HG02885 (cell line): Measurements from ENCODE around the gene TMEM255B.
"Not testable (repeated sequence)": the region's sequence is repeated elsewhere in the genome, so short reads cannot be mapped to it uniquely, and the experiment has no call there.

Experiments
- ATAC-seq: cut with Tn5 transposase; IDR thresholded peaks from one replicate; pipeline ENCODE4 v1.9.1; 2021; ENCODE audit warnings: mild to moderate bottlenecking; ENCODE audit not compliant: unreplicated experiment, poor library complexity

Gene TMEM255B

GRCh38 chr13:113813749-113814434 lies 54.9 kb downstream of the TMEM255B start:
- no peak for ATAC-seq

DNA sequence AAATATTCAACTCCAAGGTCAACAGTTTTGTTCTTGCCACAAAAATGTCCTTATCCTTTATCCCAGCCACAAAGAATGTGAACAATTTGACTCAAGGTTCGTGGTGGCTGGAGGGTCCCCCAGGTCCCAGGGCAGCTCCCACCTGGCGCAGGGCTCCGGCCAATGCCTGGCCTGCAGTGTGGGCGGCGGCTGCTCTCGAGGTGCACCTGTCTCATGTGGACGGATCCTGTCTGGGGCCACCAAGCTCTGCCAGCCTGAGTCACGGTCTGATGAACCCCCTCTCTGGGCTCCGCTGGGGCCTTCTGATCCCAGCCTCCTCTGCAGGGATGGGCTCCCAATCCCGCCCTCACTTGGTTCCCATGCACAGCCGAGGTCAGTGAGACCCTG lies 55.4 kb downstream of the TMEM255B start:
- no peak for ATAC-seq

DNA sequence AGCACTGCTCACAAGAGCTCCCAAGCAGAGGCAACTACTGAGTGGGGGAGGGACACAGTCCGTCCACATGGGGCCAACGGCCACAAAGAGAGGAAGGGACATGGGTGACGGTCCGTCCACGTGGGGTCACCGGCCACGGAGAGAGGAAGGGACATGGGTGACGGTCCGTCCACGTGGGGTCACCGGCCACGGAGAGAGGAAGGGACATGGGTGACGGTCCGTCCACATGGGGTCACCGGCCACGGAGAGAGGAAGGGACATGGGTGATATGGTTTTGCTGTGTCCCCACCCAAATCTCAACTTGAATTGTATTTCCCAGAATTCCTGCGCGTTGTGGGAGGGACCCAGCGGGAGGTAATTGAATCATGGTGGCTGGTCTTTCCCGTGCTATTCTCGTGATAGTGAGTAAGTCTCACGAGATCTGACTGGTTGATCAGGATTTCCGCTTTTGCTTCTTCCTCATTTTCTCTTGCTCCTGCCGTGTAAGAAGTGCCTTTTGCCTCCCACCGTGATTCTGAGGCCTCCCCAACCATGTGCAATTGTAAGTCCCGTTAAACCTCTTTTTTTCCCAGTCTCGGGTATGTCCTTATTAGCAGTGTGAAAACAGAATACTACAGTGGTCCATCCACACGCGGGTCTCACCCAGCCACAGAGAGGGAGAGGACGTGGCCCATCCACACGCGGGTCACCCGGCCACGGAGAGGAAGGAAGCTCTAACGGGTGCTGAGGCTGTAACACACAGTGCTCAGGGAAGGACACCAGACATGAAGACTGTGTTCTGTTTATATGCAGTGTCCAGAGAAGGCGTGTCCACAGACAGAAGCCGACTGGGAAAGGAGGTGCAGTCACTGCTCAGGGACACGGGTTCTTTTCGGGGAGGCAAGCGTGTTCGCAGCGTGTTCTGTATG lies 56.4 kb downstream of the TMEM255B start:
- no peak for ATAC-seq

DNA sequence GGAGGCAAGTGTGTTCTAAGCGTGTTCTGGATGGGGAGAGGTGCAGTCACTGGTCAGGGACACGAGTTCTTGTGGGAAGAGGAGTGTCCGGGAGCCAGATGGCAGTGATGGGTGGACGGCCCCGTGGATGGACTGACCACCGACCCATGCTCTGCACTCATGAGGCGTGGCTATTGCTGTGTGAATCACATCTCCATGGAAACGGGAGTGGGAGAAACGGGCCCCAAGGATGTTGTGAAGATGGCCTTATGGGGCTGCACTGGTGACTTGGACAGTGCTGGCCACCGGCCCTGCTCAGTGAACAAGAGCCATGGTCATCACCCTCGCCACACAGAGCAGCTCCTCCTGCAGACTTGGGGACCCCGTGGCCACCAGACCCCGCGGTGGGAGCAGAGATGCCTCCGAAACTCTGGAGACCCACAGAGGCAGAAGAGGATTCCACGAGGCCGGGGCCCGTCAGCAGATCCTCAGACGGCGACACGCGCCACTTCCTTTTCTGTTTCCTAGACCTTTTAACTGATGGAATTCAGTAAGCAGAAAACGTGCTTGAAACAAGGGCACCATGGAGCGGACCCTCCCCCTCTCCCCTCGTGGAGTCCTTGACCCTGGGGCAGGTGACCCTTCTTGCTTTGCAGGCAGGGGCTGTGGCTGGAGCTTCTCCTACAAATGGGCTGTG lies 57.4 kb downstream of the TMEM255B start:
- peak; percentile 12 for ATAC-seq

DNA sequence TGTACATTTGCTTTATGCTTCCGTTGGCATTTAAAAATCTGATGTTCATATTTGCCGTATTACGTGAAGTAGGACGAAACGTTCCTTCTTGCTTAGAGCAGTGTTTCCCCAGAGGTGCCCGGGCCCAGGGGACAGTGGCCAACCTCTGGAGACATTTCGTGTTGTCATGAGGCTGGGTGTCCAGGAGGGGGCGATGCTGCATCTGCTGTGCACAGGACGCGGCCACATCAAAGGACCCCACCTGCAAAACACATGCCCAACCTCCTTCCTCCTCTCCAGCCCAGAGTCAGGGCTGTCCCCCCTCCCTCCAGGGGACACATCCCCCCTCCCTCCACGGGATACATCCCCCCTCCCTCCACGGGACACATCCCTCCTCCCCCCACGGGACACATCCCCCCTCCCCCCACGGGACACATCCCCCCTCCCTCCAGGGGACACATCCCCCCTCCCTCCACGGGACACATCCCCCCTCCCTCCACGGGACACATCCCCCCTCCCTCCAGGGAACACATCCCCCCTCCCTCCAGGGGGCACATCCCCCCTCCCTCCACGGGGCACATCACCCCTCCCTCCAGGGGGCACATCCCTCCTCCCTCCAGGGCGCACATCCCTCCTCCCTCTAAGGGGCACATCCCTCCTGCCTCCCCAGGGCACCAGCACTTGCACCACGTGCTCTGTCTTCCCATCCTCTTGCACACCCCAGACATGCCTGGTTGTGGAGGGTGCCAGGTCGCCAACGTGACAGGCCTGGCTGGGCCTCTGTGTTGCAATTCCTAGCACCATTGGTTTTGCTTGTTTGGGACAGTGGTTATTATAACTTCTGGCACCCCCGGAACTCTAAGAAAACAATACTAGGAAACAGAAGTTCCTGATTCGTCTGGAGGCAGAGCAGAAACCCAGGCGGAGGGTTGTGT lies 58.2 kb downstream of the TMEM255B start:
- peak; percentile 73 for ATAC-seq

- no peak for ATAC-seq
These were observed 59.0 kb downstream of the TMEM255B start for GRCh38 chr13:113817860-113818691.

GRCh38 chr13:113818700-113819295 lies 59.8 kb downstream of the TMEM255B start:
- ATAC-seq = no peak

DNA sequence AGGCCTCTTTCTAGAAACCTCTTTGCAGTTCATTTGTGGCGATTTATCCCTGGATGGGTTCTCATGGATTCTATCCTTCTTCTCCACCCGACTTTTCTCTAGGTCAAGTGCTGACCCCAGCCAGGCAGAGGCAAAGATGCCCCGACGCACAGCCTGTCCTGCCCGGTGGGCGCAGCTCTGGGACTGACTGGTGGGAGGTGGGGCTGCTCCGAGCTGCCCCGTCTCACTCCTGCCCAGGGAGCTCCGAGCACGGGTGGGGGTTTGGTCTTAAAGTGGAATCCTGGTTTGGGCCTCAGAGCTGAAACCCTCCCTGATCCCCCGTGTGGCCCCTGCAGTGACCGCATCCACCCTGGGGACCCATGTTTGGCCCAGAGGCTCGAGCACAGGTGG lies 60.3 kb downstream of the TMEM255B start:
- ATAC-seq = no peak

GRCh38 chr13:113819731-113820715 lies 61.0 kb downstream of the TMEM255B start:
- ATAC-seq = no peak

DNA sequence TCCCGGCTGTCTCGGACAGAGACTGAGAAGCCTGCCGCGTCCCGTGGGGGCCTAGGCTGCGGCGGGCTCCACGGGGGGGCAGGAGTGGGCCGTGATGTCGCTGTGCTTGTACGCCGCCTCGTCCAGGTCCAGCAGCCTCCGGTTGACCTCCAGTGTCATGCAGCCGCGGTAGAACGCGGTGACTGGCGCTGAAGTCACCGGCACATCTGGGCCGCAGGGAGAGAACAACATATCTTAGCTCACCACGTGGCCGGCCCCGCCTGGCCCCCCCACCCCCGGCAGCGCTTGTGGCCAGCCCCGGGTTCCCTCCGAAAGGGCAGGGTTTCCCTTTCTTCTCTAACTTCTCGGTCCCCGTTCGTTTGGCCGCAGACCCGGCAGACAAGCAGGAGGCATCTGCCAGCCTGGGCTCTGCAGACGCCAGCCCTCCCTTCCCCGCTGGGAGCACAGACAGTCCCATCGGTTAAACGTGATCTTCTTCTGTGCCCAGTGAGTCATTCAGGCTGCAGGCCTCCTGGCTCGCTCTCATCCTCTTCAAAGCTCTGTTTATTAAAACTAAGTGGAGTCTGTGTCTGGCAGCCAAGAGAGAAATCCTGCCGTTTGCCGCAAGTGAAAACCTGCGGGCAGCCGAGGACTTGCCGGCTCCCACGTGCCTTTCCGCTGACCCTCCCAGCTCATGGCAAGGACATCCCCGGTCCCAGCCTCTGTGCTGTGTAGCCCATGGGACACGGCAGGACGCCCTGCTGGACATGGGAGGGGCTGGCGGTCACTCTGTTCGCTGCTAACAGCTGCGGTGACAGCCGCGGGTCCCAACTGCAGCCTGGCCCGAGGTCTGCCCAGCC lies 62.0 kb downstream of the TMEM255B start:
- no peak for ATAC-seq

DNA sequence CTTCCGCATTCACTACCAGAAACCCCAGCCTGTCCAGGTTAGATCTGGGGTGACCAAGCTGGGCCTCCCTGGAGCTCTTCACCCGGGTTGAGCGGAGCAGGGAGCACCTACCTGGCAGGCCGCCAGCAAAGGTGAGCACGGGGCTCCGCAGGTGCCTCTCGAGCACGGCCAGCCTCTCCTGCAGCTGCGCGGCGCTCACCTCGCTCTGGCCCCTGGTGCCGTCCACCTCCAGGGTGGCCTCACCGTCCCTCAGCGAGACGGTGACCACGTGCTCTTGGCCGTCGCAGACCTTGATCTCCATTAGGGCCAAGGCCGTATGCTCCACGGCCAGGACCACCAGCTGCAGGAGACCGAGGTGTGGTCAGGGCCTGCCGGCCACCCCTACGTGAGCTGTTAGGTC lies 62.8 kb downstream of the TMEM255B start:
- no peak for ATAC-seq

DNA sequence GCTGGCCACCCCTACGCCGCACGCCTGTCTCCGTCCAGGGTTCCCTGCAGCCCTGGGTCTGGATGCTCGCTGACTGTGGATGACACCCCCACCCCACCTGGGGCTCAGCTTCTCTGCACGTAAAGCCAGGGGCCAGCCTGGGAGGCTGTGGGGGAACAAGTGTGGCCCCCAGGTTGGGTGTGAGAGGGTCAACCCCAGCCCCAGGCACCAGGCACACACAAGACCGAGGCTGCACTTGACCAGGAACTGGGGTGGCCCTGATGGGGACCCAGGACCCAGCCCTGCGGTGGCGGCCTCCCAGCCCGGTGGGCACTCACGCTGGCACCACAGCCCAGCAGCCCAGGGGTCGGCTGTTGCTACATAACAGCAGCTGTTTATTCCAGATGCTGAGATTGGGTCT lies 63.2 kb downstream of the TMEM255B start:
- ATAC-seq = no peak

DNA sequence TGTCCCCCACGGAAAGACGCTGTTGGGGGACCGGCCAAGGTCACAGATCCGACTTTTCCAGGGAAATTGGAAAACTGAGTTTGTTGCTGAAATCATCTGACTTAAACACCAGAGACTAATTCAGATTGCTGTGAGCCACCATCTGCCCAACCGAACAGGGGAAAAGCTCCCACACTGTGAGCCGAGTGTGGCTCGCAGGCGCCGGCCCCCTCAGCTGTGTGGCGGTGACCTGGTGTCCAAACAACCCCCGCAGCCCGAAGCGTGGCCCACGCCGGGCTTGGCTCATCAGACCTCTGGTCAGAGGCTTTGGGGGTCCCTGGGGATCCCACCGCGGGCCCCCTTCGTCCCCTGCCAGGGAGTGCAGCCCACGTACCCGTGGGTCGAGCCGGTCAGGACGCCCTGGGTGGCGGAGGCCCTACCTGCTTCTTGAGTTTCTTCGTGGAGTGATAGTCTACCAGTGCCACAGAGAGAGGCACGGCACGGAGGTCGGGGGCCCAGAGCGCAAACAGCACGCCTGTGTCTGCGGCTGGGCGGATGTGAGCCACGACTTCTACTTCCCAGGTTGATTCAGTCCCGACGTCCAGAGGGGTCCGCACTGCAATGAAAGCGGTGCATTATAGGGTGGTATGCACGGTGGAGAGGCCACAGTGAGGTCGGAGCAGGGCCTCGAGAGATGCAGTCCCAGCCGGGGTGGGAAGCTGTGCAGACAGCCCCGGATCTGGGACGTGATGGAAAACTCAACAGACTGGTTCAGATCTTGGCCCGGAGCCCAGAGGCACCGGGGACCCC lies 64.1 kb downstream of the TMEM255B start:
- no peak for ATAC-seq

GRCh38 chr13:113823771-113824170 lies 64.7 kb downstream of the TMEM255B start:
- ATAC-seq = no peak

- no peak for ATAC-seq
These were observed 66.8 kb downstream of the TMEM255B start for GRCh38 chr13:113825841-113826240.

- not testable (repeated sequence) for ATAC-seq
These were observed 67.4 kb downstream of the TMEM255B start for GRCh38 chr13:113826446-113826845.
